SIG-M5 treated with dmso at 0.1 percent for 504 hours (cell line): ENCODE measurements around the gene MPG.
"Not testable (repeated sequence)": the region's sequence is repeated elsewhere in the genome, so short reads cannot be mapped to it uniquely, and the experiment has no call there.

Experiments used
- DNase-seq: peaks from one replicate; lab custom pipeline; 2025; ENCODE audit not compliant: unreplicated experiment; lab: John Stamatoyannopoulos, UW

The MPG gene

GRCh38 chr16:77807-78443 lies at the start of gene MPG:
Gene MPG, plus strand, starts transcription at chr16:78225. Its CDS starts 85 bp downstream, at chr16:78310.
- DNase-seq, result peak; percentile 66

GRCh38 chr16:30627-31026 lies 47.4 kb upstream of the MPG start:
- not testable (repeated sequence) for DNase-seq

- DNase-seq, result not testable (repeated sequence)
Measured at GRCh38 chr16:33154-33876, 44.7 kb upstream of the MPG start.

- no peak for DNase-seq
Measured at GRCh38 chr16:33877-34647, 44.0 kb upstream of the MPG start.

GRCh38 chr16:34648-34987 lies 43.4 kb upstream of the MPG start:
- no peak for DNase-seq

GRCh38 chr16:35011-35677 lies 42.9 kb upstream of the MPG start:
- DNase-seq, result peak; percentile 78

- DNase-seq, result no peak
Measured at GRCh38 chr16:35678-36305, 42.2 kb upstream of the MPG start.

- DNase-seq, result no peak
Measured at GRCh38 chr16:36336-36984, 41.6 kb upstream of the MPG start.

GRCh38 chr16:37511-37910 lies 40.5 kb upstream of the MPG start:
- DNase-seq, result no peak

- not testable (repeated sequence) for DNase-seq
Measured at GRCh38 chr16:38206-38605, 39.8 kb upstream of the MPG start.

GRCh38 chr16:38941-39892 lies 38.8 kb upstream of the MPG start:
- no peak for DNase-seq

GRCh38 chr16:41439-42068 lies 36.5 kb upstream of the MPG start:
- DNase-seq, result no peak

- no peak for DNase-seq
Measured at GRCh38 chr16:42069-42457, 36.0 kb upstream of the MPG start.

GRCh38 chr16:42691-43090 lies 35.3 kb upstream of the MPG start:
- DNase-seq, result no peak

GRCh38 chr16:43294-43693 lies 34.7 kb upstream of the MPG start:
- DNase-seq, result no peak

GRCh38 chr16:44655-45054 lies 33.4 kb upstream of the MPG start:
- no peak for DNase-seq

GRCh38 chr16:45454-45853 lies 32.6 kb upstream of the MPG start:
- no peak for DNase-seq

- DNase-seq, result not testable (repeated sequence)
Measured at GRCh38 chr16:46510-46909, 31.5 kb upstream of the MPG start.

GRCh38 chr16:47234-47633 lies 30.8 kb upstream of the MPG start:
- DNase-seq, result no peak
